Endothelial cell of umbilical vein (primary cell): ENCODE data around the gene PCDHA13. TPM values are rescaled to one million over a fixed set of nuclear protein-coding genes. Genes with fewer than 3 reads are reported as not detected.

Source experiments
- BruUV-seq: library from RNA; stranded (reverse); fragments of 400-500 nt; replicated peaks from 2 replicates; lab custom pipeline; 2021; lab: Mats Ljungman, UMichigan
- CTCF ChIA-PET: fragments of 300-600, 350-600 bp; sonication (Branson Sonifier 250); formaldehyde crosslinking; loops from one replicate; lab custom pipeline; 2021; ENCODE audit warnings: antibody characterized with exemption, inconsistent platforms; lab: Charles Lee
- POLR2A ChIA-PET: fragments of 300-600, 350-600 bp; sonication (Branson Sonifier 250); formaldehyde crosslinking; loops from one replicate; lab custom pipeline; 2021; ENCODE audit warnings: antibody characterized with exemption, inconsistent platforms; lab: Charles Lee
- DNase-seq: peaks from one replicate; pipeline ENCODE4 v3.0.0-alpha.2; 2011; ENCODE audit warnings: low read depth, low spot score
- FAIRE-seq: peaks from 2 replicates; lab custom pipeline; 2011; peaks lifted over from hg19 to GRCh38; lab: Jason Lieb, UNC
- H2AFZ ChIP-seq: 2 replicates; pipeline ENCODE4 v1.6.0; 2012; ENCODE audit warnings: low read depth, low read length, control low read depth, inconsistent platforms
- H3K27ac ChIP-seq: 2 replicates; pipeline ENCODE4 v1.5.1; 2011; ENCODE audit warnings: low read depth, mild to moderate bottlenecking, control low read depth, low read length, moderate library complexity; ENCODE audit not compliant: insufficient read depth
- H3K27me3 ChIP-seq, 2 experiments: 2 replicates each; pipeline versions ENCODE4 v1.6.0 to v1.6.1; 2011; ENCODE audit warnings: low read length in 2 of 2, mixed read lengths in 1 of 2; ENCODE audit not compliant: control insufficient read depth in 2 of 2, insufficient read depth in 2 of 2
- H3K36me3 ChIP-seq, 2 experiments: 2 replicates in 1 of 2; 3 replicates in 1 of 2; pipeline ENCODE4 v1.5.1; 2011; ENCODE audit warnings: low read length in 2 of 2, mild to moderate bottlenecking in 1 of 2, moderate library complexity in 1 of 2; ENCODE audit not compliant: control insufficient read depth in 2 of 2, insufficient read depth in 2 of 2; ENCODE audit errors: extremely low read depth in 1 of 2
- H3K4me1 ChIP-seq: 3 replicates; pipeline ENCODE4 v1.5.1; 2011; ENCODE audit warnings: mild to moderate bottlenecking, low read length; ENCODE audit not compliant: control insufficient read depth, insufficient read depth; ENCODE audit errors: extremely low read depth
- H3K4me2 ChIP-seq: 2 replicates; pipeline ENCODE4 v1.6.1; 2011; ENCODE audit warnings: low read length, control low read depth, mixed read lengths; ENCODE audit not compliant: insufficient read depth
- H3K4me3 ChIP-seq, 3 experiments: fragments of 200-600 bp in 1 of 3; sonication (generic), shearing (Covaris generic) in 1 of 3; replicated peaks in 1 of 3; 2 replicates each; pipeline ENCODE4 v1.5.1; 2011 to 2016; ENCODE audit warnings: control low read depth in 3 of 3, low read length in 3 of 3, mild to moderate bottlenecking in 2 of 3, inconsistent platforms in 1 of 3, low read depth in 1 of 3, moderate library complexity in 1 of 3; ENCODE audit not compliant: insufficient read depth in 1 of 3
- H3K79me2 ChIP-seq: 2 replicates; pipeline ENCODE4 v1.6.0; 2012; ENCODE audit warnings: low read length, inconsistent platforms; ENCODE audit not compliant: control insufficient read depth, insufficient read depth
- H3K9ac ChIP-seq: replicated peaks from 2 replicates; pipeline ENCODE3; 2011; ENCODE audit warnings: low read length, control low read depth; ENCODE audit not compliant: insufficient read depth; ENCODE audit errors: extremely low read depth
- H3K9me1 ChIP-seq: replicated peaks from 3 replicates; pipeline ENCODE4 v1.6.0; 2011; ENCODE audit warnings: mild to moderate bottlenecking, low read length; ENCODE audit not compliant: control insufficient read depth, insufficient read depth; ENCODE audit errors: extremely low read depth
- H3K9me3 ChIP-seq: replicated peaks from 2 replicates; pipeline ENCODE4 v1.5.1; 2012; ENCODE audit warnings: low read length, inconsistent platforms; ENCODE audit not compliant: control insufficient read depth, insufficient read depth
- H4K20me1 ChIP-seq: replicated peaks from 2 replicates; pipeline ENCODE3; 2011; ENCODE audit warnings: mild to moderate bottlenecking, low read length; ENCODE audit not compliant: control insufficient read depth, insufficient read depth; ENCODE audit errors: extremely low read depth
- CTCF ChIP-seq, 2 donors: IDR thresholded peaks; 1 replicate in 1 of 2; 2 replicates in 1 of 2; pipeline ENCODE4 v1.5.1; 2011; ENCODE audit warnings: low read length in 2 of 2, mild to moderate bottlenecking in 2 of 2, moderate library complexity in 2 of 2, control low read depth in 1 of 2, inconsistent platforms in 1 of 2, low read depth in 1 of 2; ENCODE audit not compliant: insufficient read depth in 1 of 2; ENCODE audit errors: extremely low read depth in 1 of 2
- FOS ChIP-seq: IDR thresholded peaks from 2 replicates; pipeline ENCODE4 v1.6.1; 2011; ENCODE audit warnings: mild to moderate bottlenecking, low read length, moderate library complexity, borderline replicate concordance; ENCODE audit not compliant: insufficient read depth
- GATA2 ChIP-seq: IDR thresholded peaks from 2 replicates; pipeline ENCODE4 v1.7.0; 2011; ENCODE audit warnings: low read depth, mild to moderate bottlenecking, moderate library complexity, mixed read lengths, low read length; ENCODE audit not compliant: insufficient read length, insufficient read depth
- JUN ChIP-seq: IDR thresholded peaks from 2 replicates; pipeline ENCODE4 v1.6.1; 2011; ENCODE audit warnings: borderline replicate concordance, low read depth; ENCODE audit not compliant: insufficient read length, insufficient read depth
- POLR2A ChIP-seq: IDR thresholded peaks from 2 replicates; pipeline ENCODE4 v1.6.1; 2012; ENCODE audit warnings: low read depth, mild to moderate bottlenecking, control low read depth, low read length
- dilution Hi-C: fragments of 300-500 bp; cut with MboI; formaldehyde crosslinking; loops from one replicate; pipeline ENCODE4 v1.15.0; 2019; ENCODE audit warnings: low sequenced_read_pairs; ENCODE audit not compliant: extremely low pct_ligation_motif_present
- intact Hi-C: fragments of 100-400 bp; cut with micrococcal nuclease; formaldehyde crosslinking; loops from one replicate; pipeline ENCODE4 v1.10.0; 2022
- polyA plus RNA-seq, 4 experiments: library from polyadenylated mRNA; depleted of rRNA in 3 of 4; stranded (reverse) in 3 of 4; unstranded in 1 of 4; fragments of >200 nt; gene quantifications; 2 replicates each; pipeline versions ENCODE4 v1.2.1 to v1.2.3, GENCODE V29; 2011 to 2012; ENCODE audit warnings: missing spikeins in 1 of 4
- total RNA-seq: library from RNA; stranded (reverse); gene quantifications from 2 replicates; pipeline ENCODE4 v1.2.3, GENCODE V29; 2021

PCDHA13 gene
- total and polyA plus RNA-seq, 2 donors (not counting 3 experiments of a cell fraction or from before 2014, with no cell fraction given): not detected

- H3K27me3 ChIP-seq: no peaks in the 10 kb centered on the region
- no peaks in the 10 kb centered on the region for H3K9me3 ChIP-seq
- no peaks in the 10 kb centered on the region for H3K9me1 ChIP-seq
- no peaks in the 10 kb centered on the region for H3K36me3 ChIP-seq
- no peak overlapping the region for H2AFZ ChIP-seq
- POLR2A ChIA-PET: no interaction called here
- no peak overlapping the region for H3K9ac ChIP-seq
- CTCF ChIA-PET: no interaction called here
- FAIRE-seq (no peak), DNase-seq (no peak)
- no peak overlapping the region for H3K27ac ChIP-seq
- H3K4me2 ChIP-seq: no peak overlapping the region
- H4K20me1 ChIP-seq: no peaks in the 10 kb centered on the region
- no peak for TF ChIP-seq GATA2
- no peak for TF ChIP-seq JUN
- TF ChIP-seq CTCF (IDR thresholded peaks at IDR 0.05; ENCODE audit: extremely low read depth in 1 of 2, insufficient read depth in 1 of 2, low read depth in 1 of 2, low read length in 2 of 2): no peak
- no peak for TF ChIP-seq POLR2A
- TF ChIP-seq FOS: no peak
- dilution Hi-C loops (no loop called here), intact Hi-C loops (no loop called here)
- no peak overlapping the region for H3K4me3 ChIP-seq
- no TSS peak for BruUV-seq
- no peaks in the 10 kb centered on the region for H3K4me1 ChIP-seq
- H3K79me2 ChIP-seq: no peaks in the 10 kb centered on the region
Measured at GRCh38 chr5:140870221-140871201, 11.4 kb upstream of the PCDHA13 start.
